GM12872 (cell line): ENCODE data around the gene RBM22.

Source experiments
- TF ChIP-seq, protein P1 (sequence below): IDR thresholded peaks from 3 replicates; pipeline ENCODE4 v1.5.1; 2011; ENCODE audit warnings: low read depth, mild to moderate bottlenecking, low read length, moderate library complexity; ENCODE audit not compliant: insufficient read depth

Gene RBM22

GRCh38 chr5:150661821-150662596, 38.9 kb downstream of the RBM22 start:
- TF ChIP-seq, protein P1, sequence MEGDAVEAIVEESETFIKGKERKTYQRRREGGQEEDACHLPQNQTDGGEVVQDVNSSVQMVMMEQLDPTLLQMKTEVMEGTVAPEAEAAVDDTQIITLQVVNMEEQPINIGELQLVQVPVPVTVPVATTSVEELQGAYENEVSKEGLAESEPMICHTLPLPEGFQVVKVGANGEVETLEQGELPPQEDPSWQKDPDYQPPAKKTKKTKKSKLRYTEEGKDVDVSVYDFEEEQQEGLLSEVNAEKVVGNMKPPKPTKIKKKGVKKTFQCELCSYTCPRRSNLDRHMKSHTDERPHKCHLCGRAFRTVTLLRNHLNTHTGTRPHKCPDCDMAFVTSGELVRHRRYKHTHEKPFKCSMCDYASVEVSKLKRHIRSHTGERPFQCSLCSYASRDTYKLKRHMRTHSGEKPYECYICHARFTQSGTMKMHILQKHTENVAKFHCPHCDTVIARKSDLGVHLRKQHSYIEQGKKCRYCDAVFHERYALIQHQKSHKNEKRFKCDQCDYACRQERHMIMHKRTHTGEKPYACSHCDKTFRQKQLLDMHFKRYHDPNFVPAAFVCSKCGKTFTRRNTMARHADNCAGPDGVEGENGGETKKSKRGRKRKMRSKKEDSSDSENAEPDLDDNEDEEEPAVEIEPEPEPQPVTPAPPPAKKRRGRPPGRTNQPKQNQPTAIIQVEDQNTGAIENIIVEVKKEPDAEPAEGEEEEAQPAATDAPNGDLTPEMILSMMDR, result no peak

GRCh38 chr5:150661086-150661485, 39.8 kb downstream of the RBM22 start, which contains the start of gene MYOZ3:
MYOZ3 (plus strand) TSS chr5:150661251; CDS start chr5:150662942, 1,691 bp downstream.
- TF ChIP-seq, protein P1, result no peak

DNA sequence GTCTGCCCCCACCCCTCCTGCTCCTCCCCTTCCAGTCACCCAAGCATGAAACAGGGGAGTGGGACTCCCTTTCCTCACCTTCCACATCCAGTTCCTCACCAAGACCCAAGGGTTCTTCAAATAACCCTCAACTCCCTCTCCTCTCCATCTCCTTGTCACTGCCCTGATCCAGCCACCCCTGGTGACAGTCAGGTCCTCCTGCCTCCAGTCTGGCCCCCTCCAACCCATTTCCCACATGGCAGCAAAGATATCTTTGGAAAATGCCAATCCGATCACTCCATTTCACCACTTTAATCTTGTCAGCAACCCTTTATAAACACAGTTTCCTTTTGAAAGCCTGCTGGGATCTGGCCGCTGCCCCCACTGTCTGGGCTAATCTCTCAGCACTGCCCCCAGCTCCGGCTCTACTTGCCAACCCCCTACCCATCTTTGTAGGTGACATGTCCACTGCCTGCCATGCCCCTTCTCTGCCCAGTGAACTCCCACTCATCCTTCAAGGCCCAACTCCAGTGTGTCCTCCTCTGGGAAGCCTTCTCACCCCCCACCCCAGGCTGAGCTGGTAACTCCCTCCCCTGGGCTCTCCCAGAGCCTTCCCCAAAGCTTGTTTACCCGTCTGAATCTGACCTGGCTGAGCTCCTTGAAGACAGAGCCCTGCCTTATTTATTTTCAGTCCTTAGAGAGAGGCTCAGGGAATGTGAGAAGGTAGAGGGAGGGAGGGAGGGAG, 40.6 kb downstream of the RBM22 start:
- TF ChIP-seq, protein P1, result no peak

- TF ChIP-seq, protein P1, result no peak
Measured at GRCh38 chr5:150659360-150660107, 41.3 kb downstream of the RBM22 start.

DNA sequence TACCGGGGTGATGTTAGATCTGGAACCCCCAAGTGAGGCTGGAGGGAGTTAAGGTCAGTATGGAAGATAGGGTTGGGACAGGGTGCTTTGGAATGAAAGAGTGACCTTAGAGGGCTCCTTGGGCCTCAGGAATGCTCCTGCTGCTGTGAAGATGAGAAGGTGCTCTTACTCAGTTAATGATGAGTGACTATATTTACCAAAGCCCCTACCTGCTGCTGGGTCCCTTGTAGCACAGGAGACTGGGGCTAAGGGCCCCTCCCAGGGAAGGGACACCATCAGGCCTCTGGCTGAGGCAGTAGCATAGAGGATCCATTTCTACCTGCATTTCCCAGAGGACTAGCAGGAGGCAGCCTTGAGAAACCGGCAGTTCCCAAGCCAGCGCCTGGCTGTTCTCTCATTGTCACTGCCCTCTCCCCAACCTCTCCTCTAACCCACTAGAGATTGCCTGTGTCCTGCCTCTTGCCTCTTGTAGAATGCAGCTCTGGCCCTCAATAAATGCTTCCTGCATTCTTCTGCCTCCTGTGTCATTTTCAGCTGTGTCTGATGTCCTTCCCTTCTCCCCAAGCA, 42.1 kb downstream of the RBM22 start:
- TF ChIP-seq, protein P1, result no peak

GRCh38 chr5:150658121-150658520, 42.7 kb downstream of the RBM22 start:
- TF ChIP-seq, protein P1, result no peak
